ENCODE data around the gene SSBP3.

DNA sequence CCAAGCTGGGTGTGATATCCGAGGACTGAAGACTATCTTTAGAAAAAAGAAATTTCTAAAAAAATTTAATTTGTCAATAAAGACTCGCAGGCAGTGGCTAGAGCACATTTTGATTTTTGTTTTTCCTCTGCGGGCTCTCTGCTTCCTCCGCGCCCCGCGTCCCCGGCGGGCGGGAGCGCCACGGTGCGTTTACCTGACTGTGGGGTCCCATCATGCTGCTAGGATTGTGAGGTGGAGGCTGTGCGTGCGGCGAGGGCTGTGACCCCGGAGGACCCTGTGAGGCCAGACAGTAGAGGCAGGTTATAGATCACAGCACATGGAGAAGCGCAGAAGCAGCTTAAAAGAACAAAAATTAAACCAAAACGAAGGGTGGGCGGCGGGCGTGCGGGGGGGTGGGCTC, 148.3 kb downstream of the SSBP3 start:
- TF ChIP-seq, protein P1, sequence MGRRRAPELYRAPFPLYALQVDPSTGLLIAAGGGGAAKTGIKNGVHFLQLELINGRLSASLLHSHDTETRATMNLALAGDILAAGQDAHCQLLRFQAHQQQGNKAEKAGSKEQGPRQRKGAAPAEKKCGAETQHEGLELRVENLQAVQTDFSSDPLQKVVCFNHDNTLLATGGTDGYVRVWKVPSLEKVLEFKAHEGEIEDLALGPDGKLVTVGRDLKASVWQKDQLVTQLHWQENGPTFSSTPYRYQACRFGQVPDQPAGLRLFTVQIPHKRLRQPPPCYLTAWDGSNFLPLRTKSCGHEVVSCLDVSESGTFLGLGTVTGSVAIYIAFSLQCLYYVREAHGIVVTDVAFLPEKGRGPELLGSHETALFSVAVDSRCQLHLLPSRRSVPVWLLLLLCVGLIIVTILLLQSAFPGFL (CRISPR knock-in tag; IDR thresholded peaks at IDR 0.05; ENCODE audit: borderline replicate concordance), result no peak
- TF ChIP-seq, protein P2, sequence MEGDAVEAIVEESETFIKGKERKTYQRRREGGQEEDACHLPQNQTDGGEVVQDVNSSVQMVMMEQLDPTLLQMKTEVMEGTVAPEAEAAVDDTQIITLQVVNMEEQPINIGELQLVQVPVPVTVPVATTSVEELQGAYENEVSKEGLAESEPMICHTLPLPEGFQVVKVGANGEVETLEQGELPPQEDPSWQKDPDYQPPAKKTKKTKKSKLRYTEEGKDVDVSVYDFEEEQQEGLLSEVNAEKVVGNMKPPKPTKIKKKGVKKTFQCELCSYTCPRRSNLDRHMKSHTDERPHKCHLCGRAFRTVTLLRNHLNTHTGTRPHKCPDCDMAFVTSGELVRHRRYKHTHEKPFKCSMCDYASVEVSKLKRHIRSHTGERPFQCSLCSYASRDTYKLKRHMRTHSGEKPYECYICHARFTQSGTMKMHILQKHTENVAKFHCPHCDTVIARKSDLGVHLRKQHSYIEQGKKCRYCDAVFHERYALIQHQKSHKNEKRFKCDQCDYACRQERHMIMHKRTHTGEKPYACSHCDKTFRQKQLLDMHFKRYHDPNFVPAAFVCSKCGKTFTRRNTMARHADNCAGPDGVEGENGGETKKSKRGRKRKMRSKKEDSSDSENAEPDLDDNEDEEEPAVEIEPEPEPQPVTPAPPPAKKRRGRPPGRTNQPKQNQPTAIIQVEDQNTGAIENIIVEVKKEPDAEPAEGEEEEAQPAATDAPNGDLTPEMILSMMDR (IDR thresholded peaks at IDR 0.05), result no peak
- TF ChIP-seq TEAD4 (CRISPR knock-in tag; IDR thresholded peaks at IDR 0.05) (no peak), SP1 (CRISPR knock-in tag; conservative IDR thresholded peaks at IDR 0.05) (no peak), GRHL2 (CRISPR knock-in tag; IDR thresholded peaks at IDR 0.05; ENCODE audit: insufficient replicate concordance, severe bottlenecking) (no peak), NFE2L1 (CRISPR knock-in tag; IDR thresholded peaks at IDR 0.05) (no peak), NFYB (CRISPR knock-in tag; conservative IDR thresholded peaks at IDR 0.05; ENCODE audit: low read depth) (no peak), NR3C1 (CRISPR knock-in tag; conservative IDR thresholded peaks at IDR 0.05; ENCODE audit: low read depth) (no peak), TP53 (CRISPR knock-in tag; IDR thresholded peaks at IDR 0.05) (no peak), ELF4 (CRISPR knock-in tag; IDR thresholded peaks at IDR 0.05; ENCODE audit: low read depth) (no peak), IRF2 (CRISPR knock-in tag; IDR thresholded peaks at IDR 0.05; ENCODE audit: borderline replicate concordance, low read depth) (no peak)
- TF ChIP-seq, protein P3, sequence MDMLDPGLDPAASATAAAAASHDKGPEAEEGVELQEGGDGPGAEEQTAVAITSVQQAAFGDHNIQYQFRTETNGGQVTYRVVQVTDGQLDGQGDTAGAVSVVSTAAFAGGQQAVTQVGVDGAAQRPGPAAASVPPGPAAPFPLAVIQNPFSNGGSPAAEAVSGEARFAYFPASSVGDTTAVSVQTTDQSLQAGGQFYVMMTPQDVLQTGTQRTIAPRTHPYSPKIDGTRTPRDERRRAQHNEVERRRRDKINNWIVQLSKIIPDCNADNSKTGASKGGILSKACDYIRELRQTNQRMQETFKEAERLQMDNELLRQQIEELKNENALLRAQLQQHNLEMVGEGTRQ (CRISPR knock-in tag; IDR thresholded peaks at IDR 0.05), result no peak
- TF ChIP-seq, protein P4, sequence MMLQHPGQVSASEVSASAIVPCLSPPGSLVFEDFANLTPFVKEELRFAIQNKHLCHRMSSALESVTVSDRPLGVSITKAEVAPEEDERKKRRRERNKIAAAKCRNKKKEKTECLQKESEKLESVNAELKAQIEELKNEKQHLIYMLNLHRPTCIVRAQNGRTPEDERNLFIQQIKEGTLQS (CRISPR knock-in tag; conservative IDR thresholded peaks at IDR 0.05), result no peak
- TF ChIP-seq, protein P5, sequence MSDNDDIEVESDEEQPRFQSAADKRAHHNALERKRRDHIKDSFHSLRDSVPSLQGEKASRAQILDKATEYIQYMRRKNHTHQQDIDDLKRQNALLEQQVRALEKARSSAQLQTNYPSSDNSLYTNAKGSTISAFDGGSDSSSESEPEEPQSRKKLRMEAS (CRISPR knock-in tag; IDR thresholded peaks at IDR 0.05), result no peak

All from WTC11 (cell line).